Measurements from ENCODE around the gene ACACA. TPM values are rescaled to one million over a fixed set of nuclear protein-coding genes. Genes with fewer than 3 reads are reported as not detected.

Gene ACACA
- total RNA-seq, 4 donors from 2014 or later: 47.9 to 56.2 (median 51.4) TPM

GRCh38 chr17:37292429-37293139, 114.1 kb downstream of the ACACA start:
- whole genome bisulfite sequencing: 53% methylated on average over 9 of the region's 9 CpGs
- Histone ChIP-seq H3K27ac (no peak overlapping the region), H3K27me3 (no peaks in the 10 kb centered on the region), H3K9me3 (no peaks in the 10 kb centered on the region), H3K4me3 (no peak overlapping the region), H3K36me3 (no peaks in the 10 kb centered on the region), H3K4me1 (no peaks in the 10 kb centered on the region)
- DNase-seq (ENCODE audit: low spot score in 2 of 2): no peak
- TF ChIP-seq EP300 (IDR thresholded peaks at IDR 0.05) (no peak), POLR2A (IDR thresholded peaks at IDR 0.05) (no peak), POLR2AphosphoS5 (IDR thresholded peaks at IDR 0.05) (no peak)
- TF ChIP-seq, protein P1, sequence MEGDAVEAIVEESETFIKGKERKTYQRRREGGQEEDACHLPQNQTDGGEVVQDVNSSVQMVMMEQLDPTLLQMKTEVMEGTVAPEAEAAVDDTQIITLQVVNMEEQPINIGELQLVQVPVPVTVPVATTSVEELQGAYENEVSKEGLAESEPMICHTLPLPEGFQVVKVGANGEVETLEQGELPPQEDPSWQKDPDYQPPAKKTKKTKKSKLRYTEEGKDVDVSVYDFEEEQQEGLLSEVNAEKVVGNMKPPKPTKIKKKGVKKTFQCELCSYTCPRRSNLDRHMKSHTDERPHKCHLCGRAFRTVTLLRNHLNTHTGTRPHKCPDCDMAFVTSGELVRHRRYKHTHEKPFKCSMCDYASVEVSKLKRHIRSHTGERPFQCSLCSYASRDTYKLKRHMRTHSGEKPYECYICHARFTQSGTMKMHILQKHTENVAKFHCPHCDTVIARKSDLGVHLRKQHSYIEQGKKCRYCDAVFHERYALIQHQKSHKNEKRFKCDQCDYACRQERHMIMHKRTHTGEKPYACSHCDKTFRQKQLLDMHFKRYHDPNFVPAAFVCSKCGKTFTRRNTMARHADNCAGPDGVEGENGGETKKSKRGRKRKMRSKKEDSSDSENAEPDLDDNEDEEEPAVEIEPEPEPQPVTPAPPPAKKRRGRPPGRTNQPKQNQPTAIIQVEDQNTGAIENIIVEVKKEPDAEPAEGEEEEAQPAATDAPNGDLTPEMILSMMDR (IDR thresholded peaks at IDR 0.05): no peak

GRCh38 chr17:37291351-37291750, 115.3 kb downstream of the ACACA start:
- H3K27ac ChIP-seq: no peak overlapping the region
- no peaks in the 10 kb centered on the region for H3K36me3 ChIP-seq
- WGBS: 97% methylated on average over 4 of the region's 4 CpGs
- no peaks in the 10 kb centered on the region for H3K9me3 ChIP-seq
- no peak for TF ChIP-seq POLR2A (IDR thresholded peaks at IDR 0.05)
- TF ChIP-seq, protein P1 (IDR thresholded peaks at IDR 0.05): no peak
- no peak for TF ChIP-seq POLR2AphosphoS5 (IDR thresholded peaks at IDR 0.05)
- TF ChIP-seq EP300 (IDR thresholded peaks at IDR 0.05): no peak
- no peak overlapping the region for H3K4me3 ChIP-seq
- H3K27me3 ChIP-seq: no peaks in the 10 kb centered on the region
- no peaks in the 10 kb centered on the region for H3K4me1 ChIP-seq
- no peak for DNase-seq (ENCODE audit: low spot score in 2 of 2)

- Histone ChIP-seq H3K4me1 (no peaks in the 10 kb centered on the region), H3K27ac (no peak overlapping the region), H3K9me3 (no peaks in the 10 kb centered on the region), H3K27me3 (no peaks in the 10 kb centered on the region), H3K36me3 (peaks cover 14% of the 10 kb centered on the region), H3K4me3 (no peak overlapping the region)
- no peak for DNase-seq (ENCODE audit: low spot score in 2 of 2)
- TF ChIP-seq POLR2AphosphoS5 (IDR thresholded peaks at IDR 0.05) (no peak), POLR2A (IDR thresholded peaks at IDR 0.05) (no peak), EP300 (IDR thresholded peaks at IDR 0.05) (no peak)
- TF ChIP-seq, protein P1 (IDR thresholded peaks at IDR 0.05): no peak
- 72% methylated on average over 1 of the region's 1 CpG for WGBS
Observed at GRCh38 chr17:37286430-37286829, 120.2 kb downstream of the ACACA start.

DNA sequence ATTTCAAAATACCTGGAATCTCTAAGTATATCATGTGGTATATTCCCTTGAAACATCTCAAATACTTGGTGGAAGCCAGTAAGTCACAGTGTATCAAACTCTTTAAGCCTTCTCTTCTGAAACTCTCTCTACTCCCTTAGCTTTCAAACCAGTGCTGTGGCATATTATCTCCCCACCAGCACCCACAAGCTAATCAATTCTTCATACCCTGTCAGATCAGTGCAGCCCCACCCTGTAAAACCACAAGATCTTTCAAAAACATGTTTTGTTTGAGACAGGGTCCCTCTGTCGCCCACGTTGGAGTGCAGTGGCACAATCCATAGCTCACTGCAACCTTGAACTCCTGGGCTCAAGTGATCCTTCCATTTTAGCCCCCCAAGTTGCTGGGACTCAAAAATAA, 122.4 kb downstream of the ACACA start:
- no peak for TF ChIP-seq EP300 (IDR thresholded peaks at IDR 0.05)
- TF ChIP-seq POLR2AphosphoS5 (IDR thresholded peaks at IDR 0.05): no peak
- TF ChIP-seq POLR2A (IDR thresholded peaks at IDR 0.05): no peak
- TF ChIP-seq, protein P1 (IDR thresholded peaks at IDR 0.05): no peak
- peaks cover 19% of the 10 kb centered on the region for H3K36me3 ChIP-seq

DNA sequence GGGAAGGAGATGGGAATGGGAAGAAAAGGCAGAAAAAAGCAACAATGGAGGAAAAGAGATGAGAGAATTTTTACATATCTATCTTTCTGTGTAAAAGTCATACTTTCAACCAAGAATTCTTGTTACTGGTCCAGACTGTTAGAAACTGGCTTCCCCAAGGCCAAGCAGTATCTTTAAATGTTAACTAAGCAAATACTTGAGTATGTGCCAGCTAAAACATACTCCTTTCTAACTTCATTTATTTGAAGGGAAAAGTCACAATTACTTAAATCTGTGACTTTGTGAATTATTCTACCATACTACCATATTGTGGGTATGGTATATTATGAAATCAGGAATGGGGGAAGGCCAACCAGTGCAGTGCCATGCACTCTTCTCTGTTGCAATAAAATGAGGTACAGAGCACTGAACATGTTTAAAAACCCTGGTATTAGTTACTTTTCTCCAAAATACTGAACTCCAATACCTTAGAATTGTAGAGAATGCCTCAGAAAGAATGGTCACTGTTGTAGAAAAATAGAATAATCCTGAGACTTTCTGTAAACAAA, 123.1 kb downstream of the ACACA start:
- H3K9me3 ChIP-seq: no peaks in the 10 kb centered on the region
- TF ChIP-seq POLR2A (IDR thresholded peaks at IDR 0.05) (no peak), POLR2AphosphoS5 (IDR thresholded peaks at IDR 0.05) (no peak), EP300 (IDR thresholded peaks at IDR 0.05) (no peak)
- TF ChIP-seq, protein P1 (IDR thresholded peaks at IDR 0.05): no peak
- H3K4me3 ChIP-seq: no peak overlapping the region
- DNase-seq (ENCODE audit: low spot score in 2 of 2): no peak
- H3K27ac ChIP-seq: no peak overlapping the region
- no peaks in the 10 kb centered on the region for H3K4me1 ChIP-seq
- H3K36me3 ChIP-seq: peaks cover 19% of the 10 kb centered on the region
- no peaks in the 10 kb centered on the region for H3K27me3 ChIP-seq

More for the DNA sequence above, 122.4 kb downstream of the ACACA start:
- 88% methylated on average over 2 of the region's 2 CpGs for WGBS
- DNase-seq (ENCODE audit: low spot score in 2 of 2): no peak
- no peak overlapping the region for H3K4me3 ChIP-seq
- no peaks in the 10 kb centered on the region for H3K4me1 ChIP-seq
- no peaks in the 10 kb centered on the region for H3K9me3 ChIP-seq
- H3K27ac ChIP-seq: no peak overlapping the region
- no peaks in the 10 kb centered on the region for H3K27me3 ChIP-seq

Data from suprapubic skin (tissue), 4 donors.